ENCODE data around the gene PREPL.

- no peak for TF ChIP-seq CTCF (conservative IDR thresholded peaks at IDR 0.05; ENCODE audit: low read depth, low read length)
- no peak for TF ChIP-seq EZH2 (IDR thresholded peaks at IDR 0.05; ENCODE audit: borderline replicate concordance, low read depth, low read length, poor library complexity, severe bottlenecking)
Measured at GRCh38 chr2:44273076-44273475, 88.2 kb downstream of the PREPL start.
